GM18858 (cell line): ENCODE results near the gene ZNF790.
"Not testable (repeated sequence)": the region's sequence is repeated elsewhere in the genome, so short reads cannot be mapped to it uniquely, and the experiment has no call there.

Experiments used
- ATAC-seq: cut with Tn5 transposase; IDR thresholded peaks from one replicate; pipeline ENCODE4 v1.9.1; 2021; ENCODE audit not compliant: unreplicated experiment

Gene ZNF790

DNA sequence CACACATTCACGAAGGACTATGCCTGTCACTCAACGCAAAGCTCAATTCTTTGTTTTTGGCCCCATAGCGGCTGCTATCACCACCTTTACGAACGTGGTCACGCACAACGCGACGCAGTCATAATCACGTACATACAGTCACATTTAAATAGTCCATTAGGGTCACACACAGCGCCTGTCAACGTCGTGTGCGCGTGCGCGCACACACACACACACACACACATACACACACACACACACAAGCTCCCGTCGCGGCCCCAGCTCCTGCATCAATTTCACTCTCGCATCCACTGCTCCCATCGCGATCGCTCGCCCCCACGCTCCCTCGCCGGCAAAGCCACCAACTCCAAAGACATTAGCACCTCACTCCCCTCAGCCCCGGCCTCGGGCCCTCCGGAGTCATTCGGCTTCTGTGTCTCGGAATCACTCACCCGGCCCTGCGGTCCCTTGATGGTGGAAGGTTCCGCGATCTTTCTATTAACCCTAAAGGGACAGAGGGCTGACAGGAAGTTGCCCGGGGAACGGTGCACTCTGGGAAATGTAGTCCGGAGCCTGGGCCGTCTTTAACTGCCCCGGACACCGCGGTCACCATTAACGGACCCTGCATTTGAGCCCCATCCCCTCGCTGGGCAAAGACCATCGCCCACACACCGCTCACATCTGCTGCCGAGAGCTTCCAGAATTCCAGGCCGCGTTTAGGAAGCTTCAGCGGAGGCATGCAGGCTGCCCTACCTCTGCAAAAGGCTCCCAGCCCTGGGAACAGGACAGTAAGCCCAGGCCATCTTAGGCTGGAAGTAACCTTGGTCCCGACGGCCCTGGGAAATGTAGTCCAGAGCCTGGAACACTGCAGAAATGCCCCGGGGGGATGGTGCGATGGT, at the start of gene ZNF790:
Gene ZNF790, minus strand, starts transcription at position 482 of the 878 bp plus-strand sequence. CDS start 12,768 bp downstream, outside the sequence.
- peak; percentile 67 for ATAC-seq

- no peak for ATAC-seq
Measured at GRCh38 chr19:36876993-36877938, 39.1 kb upstream of the ZNF790 start.

DNA sequence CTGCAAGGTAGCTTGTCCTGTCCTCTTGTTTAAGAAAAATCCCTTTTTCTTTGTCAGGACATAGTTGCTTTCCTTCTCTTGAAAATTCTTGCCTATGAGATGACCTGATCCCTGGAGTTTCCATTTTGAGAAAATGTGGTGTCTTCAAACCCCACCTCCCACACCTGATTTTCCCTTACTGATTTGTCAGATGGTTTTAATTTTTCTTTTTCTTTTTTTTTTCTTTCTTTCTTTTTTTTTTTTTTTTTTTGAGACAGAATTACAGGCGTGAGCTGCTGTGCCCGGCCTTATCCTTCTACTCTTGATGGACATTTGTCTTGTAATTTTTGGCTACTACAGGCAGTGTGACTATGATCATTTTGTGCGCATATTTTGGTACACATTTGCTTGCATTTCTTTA, 13.7 kb upstream of the ZNF790 start:
- ATAC-seq = no peak

DNA sequence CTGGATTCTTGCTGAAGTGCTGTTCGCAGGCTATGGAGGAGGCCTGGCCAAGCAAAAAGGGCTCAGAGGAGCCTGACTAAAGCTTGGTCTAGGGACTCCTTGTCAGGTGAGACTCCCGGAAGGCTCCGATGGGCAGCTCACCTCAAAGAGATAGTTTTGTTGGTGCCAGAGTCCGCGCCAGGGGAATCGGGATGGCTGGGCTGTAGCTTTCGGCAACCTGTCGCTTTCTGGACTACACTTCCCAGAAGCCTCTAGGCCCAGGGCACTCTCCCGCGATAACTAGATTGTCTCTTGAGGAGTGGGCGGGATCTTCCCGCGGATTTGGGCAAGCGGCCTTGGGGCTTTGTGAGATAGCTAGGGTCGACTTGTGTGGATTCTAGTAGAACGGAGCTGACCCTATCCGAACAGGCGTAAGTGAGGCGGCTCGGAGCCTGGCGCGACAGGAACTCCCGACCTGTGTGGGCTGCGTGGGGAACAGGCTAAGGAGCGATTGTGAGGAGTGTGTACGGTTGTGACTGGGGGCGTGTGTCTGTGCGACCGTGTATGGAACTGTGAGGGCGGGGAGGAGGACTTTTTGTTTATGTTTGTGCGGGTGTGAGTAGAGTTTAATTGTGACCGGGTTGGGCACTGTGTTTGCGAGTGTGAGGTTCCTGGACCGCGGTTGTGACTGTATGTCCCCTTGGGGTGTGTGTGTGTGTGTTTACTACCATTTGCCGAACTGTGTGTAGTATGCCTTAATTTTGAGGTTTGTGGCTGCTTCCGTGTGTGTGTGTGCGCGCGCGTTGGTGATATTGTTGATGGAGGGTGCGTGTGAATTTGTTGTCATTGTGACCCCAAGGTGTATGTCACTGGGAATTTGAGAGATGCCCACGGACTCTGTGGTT, 12.6 kb upstream of the ZNF790 start, which contains the start of gene ZNF345:
Gene ZNF345, plus strand, starts transcription at position 318 of the 884 bp plus-strand sequence. CDS start 25,955 bp downstream, outside the sequence.
- peak; percentile 56 for ATAC-seq

GRCh38 chr19:36849701-36850558, 11.7 kb upstream of the ZNF790 start:
- ATAC-seq = peak; percentile 74

DNA sequence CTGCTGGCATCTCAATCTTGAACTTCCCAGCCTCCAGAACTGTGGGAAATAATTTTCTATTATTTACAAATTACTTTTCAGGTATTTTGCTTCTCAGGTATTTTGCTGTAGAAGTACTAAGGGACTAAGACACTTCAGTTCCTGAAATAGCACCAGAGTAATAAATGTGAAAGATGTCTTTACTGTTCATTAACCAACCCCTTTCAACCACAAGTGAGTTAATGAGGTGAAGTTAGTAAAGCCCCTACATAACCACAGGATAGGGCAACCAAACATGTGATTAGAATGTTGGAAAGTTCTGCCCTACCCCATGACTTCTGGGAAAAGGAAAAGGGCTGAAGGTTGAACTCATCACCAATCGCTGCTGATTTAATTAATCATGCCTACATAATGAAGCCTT, 9.8 kb upstream of the ZNF790 start:
- ATAC-seq = no peak

GRCh38 chr19:36838784-36839324, 667 bp upstream of the ZNF790 start:
- ATAC-seq = no peak

DNA sequence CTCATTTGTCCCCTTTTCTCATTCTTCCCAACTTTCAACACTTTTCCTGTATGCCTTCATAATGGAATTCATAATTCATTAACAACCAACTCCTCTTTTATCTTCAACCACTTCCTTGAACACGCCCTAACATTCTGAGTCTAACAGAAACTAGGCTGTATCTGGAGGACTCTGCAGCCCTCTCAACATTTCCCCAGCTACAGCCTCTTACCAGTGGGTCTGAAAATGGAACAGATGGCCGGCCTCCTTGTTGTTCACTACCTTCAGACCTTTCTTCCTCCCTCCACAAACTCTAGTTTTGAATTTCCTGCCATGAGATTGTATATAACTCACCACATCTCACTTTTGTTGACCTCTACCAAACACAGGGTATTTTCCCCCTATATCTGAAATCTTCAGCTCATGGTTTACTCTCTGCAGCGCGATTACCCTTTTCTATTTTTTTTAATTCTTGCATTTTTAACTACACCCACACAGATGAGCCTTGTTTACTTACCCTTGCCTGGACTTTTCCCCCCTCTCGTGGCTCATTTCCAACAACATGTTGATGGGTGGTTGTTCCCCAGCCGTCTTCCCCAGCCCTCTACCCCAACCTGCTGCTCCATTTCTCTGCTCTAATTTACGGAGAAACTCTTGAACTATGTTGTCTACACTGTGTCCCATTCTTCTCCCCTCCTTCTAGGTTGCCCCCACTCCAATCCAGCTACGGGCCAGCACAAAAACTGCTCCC, 846 bp downstream of the ZNF790 start:
- ATAC-seq = no peak

GRCh38 chr19:36833430-36833829, 4.8 kb downstream of the ZNF790 start:
- ATAC-seq = no peak

GRCh38 chr19:36821758-36822157, 16.4 kb downstream of the ZNF790 start:
- ATAC-seq = no peak

GRCh38 chr19:36819130-36819630, 19.0 kb downstream of the ZNF790 start:
- ATAC-seq = no peak

GRCh38 chr19:36807029-36807428, 31.2 kb downstream of the ZNF790 start:
- no peak for ATAC-seq

DNA sequence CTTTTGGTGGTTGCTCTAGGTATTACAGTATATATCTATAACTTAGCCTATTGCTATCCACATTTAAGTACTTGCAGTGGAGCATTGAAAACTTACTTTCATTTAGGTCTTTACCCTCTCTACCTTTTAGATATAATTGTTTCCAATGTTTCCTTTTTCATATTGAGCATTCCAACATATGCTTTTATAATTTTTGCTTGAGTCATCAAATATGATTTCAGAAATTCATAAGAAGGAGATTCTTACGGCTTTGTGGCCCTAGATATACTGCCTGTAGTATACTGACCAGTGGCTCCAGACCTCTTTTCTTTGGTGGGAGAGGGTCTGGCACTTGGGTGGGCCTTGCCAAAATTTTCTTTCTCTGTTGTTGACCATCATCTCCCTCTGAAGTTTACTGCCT, 32.8 kb downstream of the ZNF790 start:
- ATAC-seq = no peak

DNA sequence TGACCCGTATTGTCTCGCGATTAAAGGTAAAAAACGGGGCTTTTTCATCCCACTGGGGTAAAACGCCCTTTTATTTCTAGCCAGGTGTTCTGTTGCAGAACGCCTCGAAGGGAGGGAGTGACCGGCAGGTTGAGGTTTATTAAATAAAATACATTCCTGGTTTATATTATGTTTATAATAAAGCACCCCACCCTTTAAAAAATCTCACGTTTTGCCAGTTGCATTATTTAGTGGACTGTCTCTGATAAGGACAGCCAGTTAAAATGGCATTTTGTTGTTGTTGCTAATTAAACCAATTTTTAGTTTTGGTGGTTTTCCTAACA, 40.4 kb downstream of the ZNF790 start:
- ATAC-seq = no peak

GRCh38 chr19:36796714-36796992, 41.5 kb downstream of the ZNF790 start:
- no peak for ATAC-seq

DNA sequence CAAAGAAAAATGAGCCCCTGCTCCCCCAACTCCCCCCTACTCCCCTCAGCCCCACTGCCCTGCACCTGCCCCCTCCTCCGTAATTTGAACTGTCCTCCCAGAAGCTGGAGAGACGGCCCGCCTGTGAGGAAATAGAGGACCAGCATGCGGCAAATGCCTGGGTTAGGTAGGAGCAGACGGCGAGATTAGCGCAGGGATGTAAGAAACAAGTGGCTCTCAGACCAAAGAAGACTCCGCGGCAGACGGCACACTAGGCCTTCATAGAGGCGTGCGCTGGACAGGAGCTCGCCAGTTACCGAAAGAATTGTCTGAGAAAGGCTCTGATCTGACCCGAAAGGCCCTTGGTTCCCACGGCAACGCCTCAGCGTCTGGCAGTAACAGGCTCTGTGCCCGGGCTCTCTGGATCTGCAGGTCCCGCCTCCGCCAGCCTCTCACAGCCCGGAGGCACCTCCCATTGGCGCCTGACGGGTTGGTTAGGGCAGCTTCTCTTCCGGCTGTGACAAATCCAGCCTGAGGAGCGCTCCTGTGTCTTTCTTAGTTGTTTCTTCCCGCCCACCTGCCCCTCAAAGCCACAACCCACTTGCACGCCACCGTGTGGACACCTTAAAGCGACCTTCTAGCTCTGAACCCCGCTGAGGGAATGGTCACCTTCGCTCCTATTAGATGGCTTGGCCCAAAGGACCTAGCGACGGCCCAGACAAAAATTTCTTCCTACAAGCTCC, 46.6 kb downstream of the ZNF790 start:
- not testable (repeated sequence) for ATAC-seq

DNA sequence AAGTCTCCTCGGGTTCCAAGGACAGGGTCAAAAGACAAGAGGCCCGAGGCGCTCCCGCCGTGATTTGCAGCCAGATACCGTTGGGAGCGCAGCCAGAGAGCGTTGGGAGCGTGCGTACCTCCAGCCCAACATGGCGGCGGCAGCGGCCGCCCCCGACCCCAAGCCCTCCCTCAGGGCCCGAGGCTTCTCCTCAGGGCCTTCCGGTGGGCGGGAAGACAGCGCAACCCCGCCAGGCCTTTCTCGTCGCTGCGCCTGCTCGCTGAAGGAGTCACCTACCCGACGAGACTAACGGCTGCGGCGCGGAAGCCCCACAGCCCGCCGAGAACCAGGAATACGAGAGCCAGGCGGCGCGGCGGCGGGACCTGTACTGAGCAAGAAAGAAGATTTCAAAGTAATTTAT, 62.4 kb downstream of the ZNF790 start:
- ATAC-seq = no peak

DNA sequence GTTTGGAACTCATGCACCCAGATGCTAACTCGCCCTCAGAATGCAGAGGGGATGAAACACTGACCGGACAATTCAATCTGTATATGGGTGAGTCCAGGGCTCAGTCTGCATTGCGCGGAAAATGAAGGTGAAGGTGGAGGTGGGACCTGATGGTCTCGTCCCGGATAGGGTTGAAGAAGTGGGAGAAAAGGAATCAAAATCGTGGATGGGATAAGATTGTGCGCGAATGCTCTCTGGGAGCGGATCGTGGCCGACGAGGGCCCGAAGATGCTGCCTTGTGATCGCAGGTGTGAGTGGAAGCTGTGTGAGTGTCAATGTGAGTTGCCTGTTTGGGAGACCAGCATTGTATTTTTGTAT, 65.0 kb downstream of the ZNF790 start:
- ATAC-seq = no peak
